Karpas-422 (cell line): ENCODE results near the gene PCCA. TPM values are rescaled to one million over a fixed set of nuclear protein-coding genes. Genes with fewer than 3 reads are reported as not detected.

Experiments used
- DNase-seq: peaks from one replicate; pipeline ENCODE4 v3.0.0-alpha.2; 2015
- H2AFZ ChIP-seq: fragments of 200-600 bp; sonication (generic); 2 replicates; pipeline ENCODE4 v1.6.1; 2014; ENCODE audit warnings: antibody characterized with exemption, low read length, mixed read lengths
- H3K27ac ChIP-seq: fragments of 200-600 bp; sonication (generic); 2 replicates; pipeline ENCODE4 v1.5.1; 2014; ENCODE audit warnings: mild to moderate bottlenecking, low read length, moderate library complexity
- H3K27me3 ChIP-seq: fragments of 200-600 bp; sonication (generic); 2 replicates; pipeline ENCODE4 v1.6.1; 2014; ENCODE audit warnings: low read length, mixed read lengths
- H3K36me3 ChIP-seq: fragments of 200-600 bp; sonication (generic); 2 replicates; pipeline ENCODE4 v1.6.1; 2014; ENCODE audit warnings: low read length, mixed read lengths; ENCODE audit not compliant: insufficient read depth
- H3K4me1 ChIP-seq: fragments of 200-600 bp; sonication (generic); 2 replicates; pipeline ENCODE4 v1.6.1; 2014; ENCODE audit warnings: mild to moderate bottlenecking, low read length, mixed read lengths
- H3K4me2 ChIP-seq: fragments of 200-600 bp; sonication (generic); 2 replicates; pipeline ENCODE4 v1.6.1; 2014; ENCODE audit warnings: low read length, low read depth, mild to moderate bottlenecking; ENCODE audit not compliant: poor library complexity, severe bottlenecking
- H3K4me3 ChIP-seq: fragments of 200-600 bp; sonication (generic); 2 replicates; pipeline ENCODE4 v1.5.1; 2014; ENCODE audit warnings: mild to moderate bottlenecking, antibody characterized with exemption, low read length, mixed read lengths
- H3K79me2 ChIP-seq: fragments of 200-600 bp; sonication (generic); 2 replicates; pipeline ENCODE4 v1.6.1; 2014; ENCODE audit warnings: mild to moderate bottlenecking, low read length, mixed read lengths
- H3K9ac ChIP-seq: fragments of 200-600 bp; sonication (generic); 2 replicates; pipeline ENCODE4 v1.6.0; 2014; ENCODE audit warnings: low read length
- H3K9me2 ChIP-seq: fragments of 200-600 bp; sonication (generic), shearing (Covaris generic); replicated peaks from 2 replicates; pipeline ENCODE4 v1.6.0; 2014; ENCODE audit warnings: mild to moderate bottlenecking, low read length, moderate library complexity; ENCODE audit not compliant: insufficient read depth
- H3K9me3 ChIP-seq: fragments of 300-700, 200-600 bp; sonication (generic); 2 replicates; pipeline ENCODE4 v1.6.1; 2014; ENCODE audit warnings: low read length, mixed read lengths
- H4K20me1 ChIP-seq: fragments of 200-600 bp; sonication (generic); 2 replicates; pipeline ENCODE4 v1.6.1; 2014; ENCODE audit warnings: mild to moderate bottlenecking, antibody characterized with exemption, low read length, low read depth; ENCODE audit not compliant: insufficient read depth
- total RNA-seq: library from RNA; depleted of rRNA; stranded (reverse); fragments of >200 nt; shearing (Covaris generic); gene quantifications from 2 replicates; pipeline ENCODE4 v1.2.3, GENCODE V29; 2014; ENCODE audit warnings: low replicate concordance

The PCCA gene
- total RNA-seq, 1 experiment from 2014 or later = 7.0 TPM

GRCh38 chr13:100340865-100341264 lies 252.0 kb downstream of the PCCA start:
- Histone ChIP-seq H4K20me1 (no peaks in the 10 kb centered on the region), H3K4me2 (no peak overlapping the region), H3K9ac (no peak overlapping the region), H3K36me3 (no peaks in the 10 kb centered on the region), H3K27me3 (no peaks in the 10 kb centered on the region), H2AFZ (no peak overlapping the region), H3K9me3 (no peaks in the 10 kb centered on the region), H3K4me3 (no peak overlapping the region), H3K9me2 (no peaks in the 10 kb centered on the region), H3K79me2 (no peaks in the 10 kb centered on the region), H3K4me1 (no peaks in the 10 kb centered on the region), H3K27ac (no peak overlapping the region)
- no peak for DNase-seq

GRCh38 chr13:100341327-100341726 lies 252.4 kb downstream of the PCCA start:
- Histone ChIP-seq H3K4me1 (no peaks in the 10 kb centered on the region), H3K9me3 (no peaks in the 10 kb centered on the region), H3K9ac (no peak overlapping the region), H2AFZ (no peak overlapping the region), H3K27me3 (no peaks in the 10 kb centered on the region), H3K4me2 (no peak overlapping the region), H3K9me2 (no peaks in the 10 kb centered on the region), H3K36me3 (no peaks in the 10 kb centered on the region), H3K4me3 (no peak overlapping the region), H4K20me1 (no peaks in the 10 kb centered on the region), H3K27ac (no peak overlapping the region), H3K79me2 (no peaks in the 10 kb centered on the region)
- no peak for DNase-seq

- no peak overlapping the region for H3K4me3 ChIP-seq
- H3K9me2 ChIP-seq = no peaks in the 10 kb centered on the region
- no peaks in the 10 kb centered on the region for H3K36me3 ChIP-seq
- H3K9ac ChIP-seq = no peak overlapping the region
- no peak overlapping the region for H3K4me2 ChIP-seq
- H3K79me2 ChIP-seq = no peaks in the 10 kb centered on the region
- no peaks in the 10 kb centered on the region for H4K20me1 ChIP-seq
- no peaks in the 10 kb centered on the region for H3K4me1 ChIP-seq
- no peaks in the 10 kb centered on the region for H3K27me3 ChIP-seq
- no peak overlapping the region for H2AFZ ChIP-seq
- no peaks in the 10 kb centered on the region for H3K9me3 ChIP-seq
- H3K27ac ChIP-seq = no peak overlapping the region
- no peak for DNase-seq
These were observed 255.7 kb downstream of the PCCA start for GRCh38 chr13:100344544-100344943.

- Histone ChIP-seq H4K20me1 (no peaks in the 10 kb centered on the region), H3K27ac (no peak overlapping the region), H3K4me1 (no peaks in the 10 kb centered on the region), H3K36me3 (no peaks in the 10 kb centered on the region), H3K27me3 (no peaks in the 10 kb centered on the region), H3K9ac (no peak overlapping the region), H3K4me3 (no peak overlapping the region), H2AFZ (no peak overlapping the region), H3K9me3 (no peaks in the 10 kb centered on the region), H3K4me2 (no peak overlapping the region), H3K79me2 (no peaks in the 10 kb centered on the region), H3K9me2 (no peaks in the 10 kb centered on the region)
- DNase-seq = no peak
These were observed 259.1 kb downstream of the PCCA start for GRCh38 chr13:100347968-100348367.

- no peaks in the 10 kb centered on the region for H3K36me3 ChIP-seq
- no peak for DNase-seq
- H3K9ac ChIP-seq = no peak overlapping the region
- H3K4me1 ChIP-seq = no peaks in the 10 kb centered on the region
- no peaks in the 10 kb centered on the region for H3K9me3 ChIP-seq
- no peaks in the 10 kb centered on the region for H3K9me2 ChIP-seq
- no peak overlapping the region for H3K4me3 ChIP-seq
- H3K4me2 ChIP-seq = no peak overlapping the region
- H3K79me2 ChIP-seq = no peaks in the 10 kb centered on the region
- H2AFZ ChIP-seq = no peak overlapping the region
- H3K27ac ChIP-seq = no peak overlapping the region
- no peaks in the 10 kb centered on the region for H4K20me1 ChIP-seq
- H3K27me3 ChIP-seq = no peaks in the 10 kb centered on the region
These were observed 260.7 kb downstream of the PCCA start for GRCh38 chr13:100349594-100349993.

DNA sequence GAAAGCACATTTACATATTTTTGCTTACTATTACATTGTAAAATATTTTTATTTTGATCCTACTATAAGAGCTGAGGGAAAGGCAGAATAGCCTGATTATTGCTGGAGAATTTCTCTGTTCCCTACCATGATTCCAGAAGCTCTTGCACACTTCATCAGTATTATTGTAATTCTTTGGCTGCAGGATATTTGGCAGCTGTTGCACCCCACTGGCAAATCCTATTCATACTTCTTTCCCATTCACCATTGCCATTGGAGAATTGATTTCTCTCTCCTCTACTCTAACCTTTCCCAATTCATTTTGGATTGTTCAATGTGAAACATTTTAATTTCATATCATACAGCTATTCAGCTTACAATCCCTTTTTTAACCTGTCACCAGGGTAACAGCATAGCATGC lies 261.7 kb downstream of the PCCA start:
- Histone ChIP-seq H3K79me2 (no peaks in the 10 kb centered on the region), H2AFZ (no peak overlapping the region), H3K9me3 (no peaks in the 10 kb centered on the region), H3K9ac (no peak overlapping the region), H3K27ac (no peak overlapping the region), H3K4me2 (no peak overlapping the region), H4K20me1 (no peaks in the 10 kb centered on the region), H3K27me3 (no peaks in the 10 kb centered on the region), H3K4me3 (no peak overlapping the region), H3K36me3 (no peaks in the 10 kb centered on the region), H3K4me1 (no peaks in the 10 kb centered on the region), H3K9me2 (no peaks in the 10 kb centered on the region)
- no peak for DNase-seq

DNA sequence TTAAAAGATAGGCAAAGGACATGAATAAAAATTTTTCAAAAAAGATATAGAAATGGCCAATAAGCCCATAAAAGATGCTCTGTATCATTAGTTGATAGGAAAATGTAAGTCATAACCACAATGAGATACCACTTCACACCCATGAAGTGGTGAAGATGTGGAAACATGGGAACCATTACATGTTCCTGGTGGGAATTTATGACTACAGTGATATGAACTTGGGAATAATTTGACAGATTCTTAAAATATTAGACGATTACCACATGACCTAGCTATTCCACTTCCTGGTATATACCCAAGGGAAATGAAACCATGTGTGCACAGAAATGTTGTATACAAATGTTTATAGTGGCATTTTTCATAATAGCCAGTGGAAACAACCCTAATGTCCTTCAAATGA lies 267.5 kb downstream of the PCCA start:
- Histone ChIP-seq H2AFZ (no peak overlapping the region), H4K20me1 (no peaks in the 10 kb centered on the region), H3K4me2 (no peak overlapping the region), H3K4me3 (no peak overlapping the region), H3K4me1 (no peaks in the 10 kb centered on the region), H3K36me3 (no peaks in the 10 kb centered on the region), H3K9ac (no peak overlapping the region), H3K27me3 (no peaks in the 10 kb centered on the region), H3K9me2 (no peaks in the 10 kb centered on the region), H3K27ac (no peak overlapping the region), H3K9me3 (no peaks in the 10 kb centered on the region), H3K79me2 (no peaks in the 10 kb centered on the region)
- DNase-seq = no peak

GRCh38 chr13:100356889-100357288 lies 268.0 kb downstream of the PCCA start:
- Histone ChIP-seq H2AFZ (no peak overlapping the region), H3K27ac (no peak overlapping the region), H3K4me3 (no peak overlapping the region), H3K4me1 (no peaks in the 10 kb centered on the region), H4K20me1 (no peaks in the 10 kb centered on the region), H3K27me3 (no peaks in the 10 kb centered on the region), H3K4me2 (no peak overlapping the region), H3K9ac (no peak overlapping the region), H3K9me2 (no peaks in the 10 kb centered on the region), H3K9me3 (no peaks in the 10 kb centered on the region), H3K79me2 (no peaks in the 10 kb centered on the region), H3K36me3 (no peaks in the 10 kb centered on the region)
- DNase-seq = no peak

GRCh38 chr13:100357764-100358163 lies 268.9 kb downstream of the PCCA start:
- Histone ChIP-seq H3K9me2 (no peaks in the 10 kb centered on the region), H3K4me1 (no peaks in the 10 kb centered on the region), H3K36me3 (no peaks in the 10 kb centered on the region), H4K20me1 (no peaks in the 10 kb centered on the region), H3K79me2 (no peaks in the 10 kb centered on the region), H3K27ac (no peak overlapping the region), H2AFZ (no peak overlapping the region), H3K4me3 (no peak overlapping the region), H3K27me3 (no peaks in the 10 kb centered on the region), H3K9ac (no peak overlapping the region), H3K9me3 (no peaks in the 10 kb centered on the region), H3K4me2 (no peak overlapping the region)
- no peak for DNase-seq
